GM12878 (cell line): ENCODE data around the gene ADAMTSL4. TPM values are rescaled to one million over a fixed set of nuclear protein-coding genes. Genes with fewer than 3 reads are reported as not detected.

Experiments
- CREM ChIP-seq: IDR thresholded peaks from 2 replicates; pipeline ENCODE4 v1.6.1; 2014; ENCODE audit warnings: antibody characterized with exemption, low read depth
- IKZF1 ChIP-seq: fragments of 450-650 bp; conservative IDR thresholded peaks from 2 replicates; pipeline ENCODE4 v1.6.1; 2017; ENCODE audit warnings: antibody characterized with exemption, mild to moderate bottlenecking
- IRF4 ChIP-seq: IDR thresholded peaks from 2 replicates; pipeline ENCODE4 v1.6.1; 2011; ENCODE audit warnings: low read depth, low read length
- MAX ChIP-seq: IDR thresholded peaks from 2 replicates; pipeline ENCODE4 v1.6.1; 2012; ENCODE audit warnings: low read depth, low read length, improper control_type of control experiment
- MLLT1 ChIP-seq: fragments of 450-650 bp; IDR thresholded peaks from 2 replicates; pipeline ENCODE4 v1.6.1; 2016; ENCODE audit warnings: mild to moderate bottlenecking
- MTA3 ChIP-seq: IDR thresholded peaks from 2 replicates; pipeline ENCODE4 v1.6.1; 2012; ENCODE audit warnings: low read length, inconsistent platforms, borderline replicate concordance
- RCOR1 ChIP-seq: conservative IDR thresholded peaks from 2 replicates; pipeline ENCODE4 v1.6.1; 2012; ENCODE audit warnings: low read depth, low read length, improper control_type of control experiment
- RFX5 ChIP-seq: IDR thresholded peaks from 2 replicates; pipeline ENCODE4 v1.6.1; 2011; ENCODE audit warnings: low read depth, low read length, improper control_type of control experiment
- SPI1 ChIP-seq: IDR thresholded peaks from 2 replicates; pipeline ENCODE4 v1.6.1; 2011; ENCODE audit warnings: low read depth, mild to moderate bottlenecking, low read length, moderate library complexity, borderline replicate concordance; ENCODE audit not compliant: insufficient read depth
- TCF3 ChIP-seq: IDR thresholded peaks from 2 replicates; pipeline ENCODE4 v1.6.1; 2012; ENCODE audit warnings: low read depth, mild to moderate bottlenecking, low read length, borderline replicate concordance; ENCODE audit not compliant: insufficient read depth
- ZBTB4 ChIP-seq: fragments of 450-650 bp; formaldehyde crosslinking; IDR thresholded peaks from 2 replicates; pipeline ENCODE4 v1.4.0; 2022; ENCODE audit warnings: mild to moderate bottlenecking, moderate library complexity
- polyA plus RNA-seq, 11 experiments: library from polyadenylated mRNA; depleted of rRNA in 4 of 11; unstranded in 6 of 11; stranded (reverse) in 5 of 11; fragments of >200 nt; fragmentation: Nextera tagmentation in 4 of 11; fragmentation: Illumina TruSeq in 1 of 11; extraction: Ambion mirVana in 4 of 11; extraction: Trizol in 1 of 11; gene quantifications; 1 replicate in 1 of 11; 2 replicates in 10 of 11; pipeline versions ENCODE4 v1.2.1 to v1.2.3, GENCODE V29; 2011 to 2016; ENCODE audit warnings: inconsistent platforms in 2 of 11, missing spikeins in 2 of 11, low read depth in 1 of 11
- total RNA-seq, 4 experiments: library from RNA; depleted of rRNA in 3 of 4; stranded (reverse); fragments of >200 nt in 3 of 4; fragmentation: Illumina TruSeq in 1 of 4; extraction: Trizol in 1 of 4; gene quantifications; 2 replicates each; pipeline versions ENCODE4 v1.2.1 to v1.2.3, GENCODE V29; 2013 to 2021
- TF ChIP-seq, protein P1 (sequence below): fragments of 450-650 bp; conservative IDR thresholded peaks from 2 replicates; pipeline ENCODE4 v1.6.1; 2017; ENCODE audit warnings: mild to moderate bottlenecking, moderate library complexity
- TF ChIP-seq, protein P2 (sequence below): fragments of 450-650 bp; IDR thresholded peaks from 2 replicates; pipeline ENCODE4 v1.6.1; 2018; ENCODE audit warnings: mild to moderate bottlenecking, low read depth, moderate library complexity; ENCODE audit not compliant: partially characterized antibody

The ADAMTSL4 gene
- total and polyA plus RNA-seq, 10 of the 15 experiments (the other 5 are each of a cell fraction or from before 2014, with no cell fraction given), result 0.04 to 0.15 (median 0.05) TPM; not detected in 5

DNA sequence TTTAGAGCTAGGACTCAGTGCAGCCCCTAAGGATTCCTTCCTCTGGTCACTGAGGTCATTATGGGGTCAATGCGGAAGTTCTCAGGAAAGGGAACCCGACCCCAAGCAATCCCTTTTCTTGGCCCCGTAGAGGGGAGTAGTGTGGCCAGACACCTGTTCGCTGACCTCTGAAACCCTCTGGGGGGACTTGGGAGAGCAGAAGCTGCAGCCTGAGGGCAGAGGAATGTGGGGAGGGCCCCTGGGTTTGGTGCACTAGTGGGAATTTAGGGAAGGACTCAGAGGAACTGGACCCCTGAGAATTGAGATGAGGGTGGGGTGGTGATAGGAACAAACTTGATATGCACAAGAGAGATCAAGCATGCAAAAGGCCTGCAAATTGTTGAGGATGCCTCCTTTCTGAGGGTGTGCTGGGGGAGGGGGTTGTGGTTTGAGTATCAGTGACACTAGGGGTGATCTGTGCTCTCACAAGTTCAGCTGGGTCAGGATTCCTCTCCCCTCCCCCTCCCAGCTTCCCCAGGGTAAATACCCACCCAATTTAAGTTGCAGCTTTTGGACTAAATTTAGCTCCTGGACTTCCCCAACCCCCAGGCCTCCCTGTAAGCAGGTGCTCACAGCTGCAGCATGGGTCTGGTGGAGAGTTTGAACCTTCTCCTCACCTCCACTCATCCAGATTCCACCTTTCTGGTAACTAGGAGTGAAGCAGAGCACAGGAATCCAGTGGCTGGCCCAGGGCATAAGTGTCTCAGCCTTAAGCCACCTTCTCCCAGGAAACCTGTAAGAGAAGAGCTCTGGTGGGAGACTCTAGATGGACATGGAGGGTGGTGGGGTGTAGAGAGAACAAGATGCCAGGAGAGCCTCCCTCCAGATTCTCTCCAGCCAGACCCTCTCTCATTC lies 13.5 kb downstream of the ADAMTSL4 start (continued):
- 0 out of 2 replicates have a peak, but pooled peaks have one; percentile 74 for TF ChIP-seq MLLT1
- TF ChIP-seq, protein P1, sequence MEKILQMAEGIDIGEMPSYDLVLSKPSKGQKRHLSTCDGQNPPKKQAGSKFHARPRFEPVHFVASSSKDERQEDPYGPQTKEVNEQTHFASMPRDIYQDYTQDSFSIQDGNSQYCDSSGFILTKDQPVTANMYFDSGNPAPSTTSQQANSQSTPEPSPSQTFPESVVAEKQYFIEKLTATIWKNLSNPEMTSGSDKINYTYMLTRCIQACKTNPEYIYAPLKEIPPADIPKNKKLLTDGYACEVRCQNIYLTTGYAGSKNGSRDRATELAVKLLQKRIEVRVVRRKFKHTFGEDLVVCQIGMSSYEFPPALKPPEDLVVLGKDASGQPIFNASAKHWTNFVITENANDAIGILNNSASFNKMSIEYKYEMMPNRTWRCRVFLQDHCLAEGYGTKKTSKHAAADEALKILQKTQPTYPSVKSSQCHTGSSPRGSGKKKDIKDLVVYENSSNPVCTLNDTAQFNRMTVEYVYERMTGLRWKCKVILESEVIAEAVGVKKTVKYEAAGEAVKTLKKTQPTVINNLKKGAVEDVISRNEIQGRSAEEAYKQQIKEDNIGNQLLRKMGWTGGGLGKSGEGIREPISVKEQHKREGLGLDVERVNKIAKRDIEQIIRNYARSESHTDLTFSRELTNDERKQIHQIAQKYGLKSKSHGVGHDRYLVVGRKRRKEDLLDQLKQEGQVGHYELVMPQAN, result peak; percentile 23; the same call in 1 of the 2 replicates
- peak; percentile 80; the same call in 1 of the 2 replicates for TF ChIP-seq RCOR1
- TF ChIP-seq IRF4, result peak; percentile 84
- no peak for TF ChIP-seq RFX5
- no peak for TF ChIP-seq MTA3
- TF ChIP-seq TCF3, result peak; percentile 99
- TF ChIP-seq ZBTB4, result no peak
- peak; percentile 94 for TF ChIP-seq IKZF1
- no peak for TF ChIP-seq MAX
- TF ChIP-seq SPI1, result peak; percentile 50; the same call in 1 of the 2 replicates
- TF ChIP-seq, protein P2, sequence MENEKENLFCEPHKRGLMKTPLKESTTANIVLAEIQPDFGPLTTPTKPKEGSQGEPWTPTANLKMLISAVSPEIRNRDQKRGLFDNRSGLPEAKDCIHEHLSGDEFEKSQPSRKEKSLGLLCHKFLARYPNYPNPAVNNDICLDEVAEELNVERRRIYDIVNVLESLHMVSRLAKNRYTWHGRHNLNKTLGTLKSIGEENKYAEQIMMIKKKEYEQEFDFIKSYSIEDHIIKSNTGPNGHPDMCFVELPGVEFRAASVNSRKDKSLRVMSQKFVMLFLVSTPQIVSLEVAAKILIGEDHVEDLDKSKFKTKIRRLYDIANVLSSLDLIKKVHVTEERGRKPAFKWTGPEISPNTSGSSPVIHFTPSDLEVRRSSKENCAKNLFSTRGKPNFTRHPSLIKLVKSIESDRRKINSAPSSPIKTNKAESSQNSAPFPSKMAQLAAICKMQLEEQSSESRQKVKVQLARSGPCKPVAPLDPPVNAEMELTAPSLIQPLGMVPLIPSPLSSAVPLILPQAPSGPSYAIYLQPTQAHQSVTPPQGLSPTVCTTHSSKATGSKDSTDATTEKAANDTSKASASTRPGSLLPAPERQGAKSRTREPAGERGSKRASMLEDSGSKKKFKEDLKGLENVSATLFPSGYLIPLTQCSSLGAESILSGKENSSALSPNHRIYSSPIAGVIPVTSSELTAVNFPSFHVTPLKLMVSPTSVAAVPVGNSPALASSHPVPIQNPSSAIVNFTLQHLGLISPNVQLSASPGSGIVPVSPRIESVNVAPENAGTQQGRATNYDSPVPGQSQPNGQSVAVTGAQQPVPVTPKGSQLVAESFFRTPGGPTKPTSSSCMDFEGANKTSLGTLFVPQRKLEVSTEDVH, result no peak
- peak; percentile 94 for TF ChIP-seq CREM
